GM10847 (cell line): ENCODE measurements around the gene RAI1.

Experiments
- POLR2A ChIP-seq: IDR thresholded peaks from 2 replicates; pipeline ENCODE4 v1.6.1; 2011; ENCODE audit not compliant: insufficient read length; ENCODE audit errors: extremely low read depth

RAI1 gene

GRCh38 chr17:17768424-17769088 is 87.3 kb downstream of the RAI1 start:
- TF ChIP-seq POLR2A, result no peak

DNA sequence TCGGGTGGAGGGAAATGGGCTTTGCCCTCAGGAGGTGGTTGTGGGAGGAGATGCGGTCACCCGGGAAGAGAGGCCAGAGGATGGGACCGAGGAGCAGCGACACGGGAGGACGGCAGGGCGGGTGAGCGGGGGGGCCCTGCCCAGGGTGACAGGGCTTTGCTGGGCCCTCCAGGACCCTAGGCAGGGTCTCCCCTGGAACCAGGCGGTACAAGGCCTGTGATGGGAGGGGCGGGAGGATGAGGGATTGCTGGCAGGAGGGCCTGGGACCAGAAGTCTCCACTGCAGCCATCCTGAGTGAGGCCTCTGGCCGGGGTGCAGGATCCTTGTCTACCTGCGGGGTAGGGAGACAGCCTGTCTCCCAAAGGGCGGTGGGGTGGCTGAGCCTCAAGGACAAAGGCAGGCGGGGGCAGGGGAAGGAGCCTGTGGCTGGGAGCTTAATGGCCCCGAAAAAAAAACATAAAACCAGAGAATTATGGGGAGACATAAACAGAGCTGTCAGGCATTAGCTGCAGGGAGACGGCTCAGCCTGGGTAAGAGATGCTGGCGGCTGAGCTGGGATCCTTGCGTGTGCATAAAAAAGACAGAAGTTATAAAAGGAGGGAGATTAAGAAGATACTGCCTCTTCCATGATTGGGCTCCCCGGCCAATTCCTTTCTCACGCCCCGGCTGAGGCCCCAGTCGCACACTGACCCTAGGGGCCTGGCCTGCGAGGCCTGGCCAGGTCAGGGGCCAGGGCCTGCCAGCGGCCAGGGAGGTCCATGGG is 88.8 kb downstream of the RAI1 start:
- no peak for TF ChIP-seq POLR2A

GRCh38 chr17:17770632-17771044 is 89.4 kb downstream of the RAI1 start:
- no peak for TF ChIP-seq POLR2A

DNA sequence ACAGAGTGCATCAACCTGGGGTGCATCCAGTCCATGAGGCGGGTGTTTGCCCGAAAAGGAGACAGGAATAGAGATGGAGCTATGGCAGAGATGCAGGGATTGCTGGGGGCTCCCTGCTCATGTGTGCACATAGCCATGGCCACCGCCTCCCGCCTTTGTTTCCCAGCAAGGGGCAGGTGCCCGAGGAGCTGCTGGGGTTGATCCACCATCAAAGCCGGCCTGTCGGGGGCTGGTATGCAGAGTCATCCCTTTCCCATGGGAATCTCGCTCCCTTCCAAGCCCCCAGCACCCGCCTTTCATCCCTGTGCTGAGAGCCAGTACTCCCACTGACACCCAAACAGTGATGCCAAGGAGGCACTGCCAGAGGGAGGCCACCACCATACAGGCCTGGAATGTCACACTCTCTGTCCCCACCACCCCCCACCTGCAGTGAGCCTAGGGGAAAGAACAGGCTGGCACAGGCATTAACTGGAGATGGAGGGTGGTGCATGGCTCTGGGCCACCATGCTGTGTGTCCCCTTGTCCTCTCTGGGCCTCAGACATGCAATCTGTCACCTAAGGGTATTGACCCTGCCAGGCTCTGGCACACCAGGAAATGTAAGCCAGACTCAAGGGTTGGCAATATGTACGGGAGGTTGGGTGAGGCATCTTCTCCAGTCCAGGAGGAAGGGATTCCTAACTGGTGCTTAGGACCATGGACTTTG is 90.4 kb downstream of the RAI1 start:
- TF ChIP-seq POLR2A, result no peak

GRCh38 chr17:17772231-17772630 is 91.0 kb downstream of the RAI1 start:
- no peak for TF ChIP-seq POLR2A

DNA sequence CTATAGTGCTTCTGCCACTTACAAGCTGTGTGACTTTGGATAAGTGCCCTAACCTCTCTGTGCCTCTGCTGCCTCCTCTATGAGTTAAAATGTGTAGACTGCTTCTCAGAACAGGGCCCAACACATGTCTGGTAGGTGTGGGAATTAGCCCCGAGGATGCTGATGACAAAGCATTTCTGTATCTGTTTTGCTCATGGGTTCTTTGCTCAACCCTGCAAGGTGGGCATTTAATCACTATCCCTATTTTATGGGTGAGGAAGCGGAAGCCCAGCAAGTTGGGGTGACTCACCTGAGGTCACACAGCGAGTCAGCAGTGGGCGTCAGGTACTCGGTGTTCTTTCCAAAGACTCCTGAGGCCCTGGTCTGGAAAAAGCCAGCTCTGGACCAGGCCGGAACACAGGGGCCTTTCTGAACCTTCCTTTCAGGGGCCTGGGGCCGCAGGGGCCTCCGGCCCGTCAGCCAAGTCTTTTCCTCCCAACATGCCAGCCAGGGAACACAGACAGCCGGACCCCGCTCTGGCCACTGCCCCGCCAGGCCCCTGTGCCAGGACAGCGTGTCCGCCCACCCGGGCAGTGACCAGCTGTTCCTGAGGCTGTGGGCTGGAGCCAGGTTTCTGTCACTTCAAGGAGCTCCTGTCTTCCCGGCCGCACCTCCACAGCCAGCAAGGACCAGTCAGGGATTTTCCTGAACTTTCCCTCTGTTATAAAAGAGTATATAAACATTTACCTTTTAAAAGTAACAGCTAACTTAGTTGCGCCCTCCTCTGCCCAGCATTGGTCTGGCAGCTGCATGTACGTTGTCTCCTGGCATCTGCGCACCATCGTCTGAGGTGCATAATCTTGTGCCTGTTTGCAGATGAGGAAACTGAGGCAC is 93.0 kb downstream of the RAI1 start:
- no peak for TF ChIP-seq POLR2A

DNA sequence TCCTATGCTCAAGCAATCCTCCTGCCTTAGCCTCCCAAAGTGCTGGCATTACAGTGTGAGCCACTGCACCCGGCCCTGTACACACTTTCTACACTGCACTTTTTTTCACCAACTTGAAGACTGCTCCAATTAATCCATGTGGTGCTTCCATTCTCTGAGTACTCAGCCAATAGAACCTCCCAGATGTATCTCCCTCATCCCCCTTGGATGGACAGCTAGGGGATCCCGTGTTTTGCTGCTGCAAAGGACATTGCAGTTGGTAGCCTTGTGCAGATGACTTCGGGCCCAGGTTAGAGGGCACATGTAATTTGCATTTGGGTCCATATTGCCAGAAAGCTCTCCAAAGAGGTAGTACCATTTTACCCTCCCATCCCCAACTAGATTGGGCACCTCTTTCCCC is 95.6 kb downstream of the RAI1 start:
- no peak for TF ChIP-seq POLR2A

GRCh38 chr17:17778308-17779014 is 97.2 kb downstream of the RAI1 start:
- no peak for TF ChIP-seq POLR2A

DNA sequence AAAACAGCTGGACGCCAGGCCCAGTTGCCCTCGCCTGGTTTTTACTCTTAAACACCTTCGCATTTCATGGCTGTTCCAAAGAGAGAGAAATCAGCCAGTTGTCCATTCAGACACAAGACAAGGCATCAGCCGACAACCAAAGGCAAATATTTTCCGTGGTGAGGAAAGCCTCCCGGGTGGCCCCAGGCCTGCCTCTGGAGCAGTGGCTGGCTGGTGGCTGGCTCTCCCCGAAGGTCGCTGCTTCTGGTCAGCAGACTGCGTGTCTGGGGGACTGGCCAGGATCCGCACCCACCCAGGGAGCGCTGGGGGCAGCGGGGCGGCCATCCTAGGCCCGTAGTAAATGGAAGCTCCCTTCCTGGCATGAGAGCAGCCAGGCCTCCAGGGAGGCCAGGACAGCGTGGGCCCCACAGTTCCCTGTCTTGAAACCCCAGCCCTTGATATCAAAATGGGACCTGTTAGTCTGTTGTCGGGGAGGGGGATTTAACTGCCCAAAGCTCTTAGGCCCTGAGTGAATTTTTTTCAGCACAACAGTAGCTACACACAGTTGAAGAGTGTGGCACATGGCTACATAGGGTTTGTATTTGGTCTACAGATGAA is 97.9 kb downstream of the RAI1 start:
- TF ChIP-seq POLR2A, result no peak

DNA sequence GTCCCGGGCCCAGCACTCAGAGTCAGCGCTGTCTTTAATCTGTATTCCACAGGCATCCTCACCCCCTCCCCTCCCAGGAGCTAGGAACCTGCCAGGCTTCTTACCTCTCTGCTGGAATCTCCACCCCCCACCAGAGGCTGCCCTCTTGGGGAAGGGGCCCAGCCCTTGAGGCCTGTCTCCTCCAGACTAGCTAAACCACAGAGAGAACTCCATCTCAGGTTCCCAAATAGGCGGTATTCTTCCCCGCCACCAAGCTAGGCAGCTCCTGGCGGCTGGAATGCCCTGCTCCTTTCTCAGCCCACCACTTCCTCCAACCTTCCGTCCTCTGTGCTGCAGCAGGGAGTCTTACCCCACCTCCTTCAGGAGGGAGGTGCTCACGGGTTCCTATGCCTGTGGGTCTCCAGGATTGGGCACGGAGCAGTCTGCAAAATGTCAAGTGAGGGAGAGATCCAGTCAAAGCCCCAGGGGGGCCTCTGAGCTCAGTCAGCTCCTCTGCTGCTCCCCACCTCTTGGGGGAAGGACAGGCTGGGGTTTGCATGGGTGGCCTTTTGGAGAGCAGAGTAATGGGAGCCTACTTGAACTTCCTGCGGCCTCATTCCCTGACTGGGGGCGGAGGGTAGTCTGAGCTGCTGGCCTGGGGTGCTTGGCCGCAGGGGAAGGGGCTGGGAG is 99.8 kb downstream of the RAI1 start:
- TF ChIP-seq POLR2A, result no peak

DNA sequence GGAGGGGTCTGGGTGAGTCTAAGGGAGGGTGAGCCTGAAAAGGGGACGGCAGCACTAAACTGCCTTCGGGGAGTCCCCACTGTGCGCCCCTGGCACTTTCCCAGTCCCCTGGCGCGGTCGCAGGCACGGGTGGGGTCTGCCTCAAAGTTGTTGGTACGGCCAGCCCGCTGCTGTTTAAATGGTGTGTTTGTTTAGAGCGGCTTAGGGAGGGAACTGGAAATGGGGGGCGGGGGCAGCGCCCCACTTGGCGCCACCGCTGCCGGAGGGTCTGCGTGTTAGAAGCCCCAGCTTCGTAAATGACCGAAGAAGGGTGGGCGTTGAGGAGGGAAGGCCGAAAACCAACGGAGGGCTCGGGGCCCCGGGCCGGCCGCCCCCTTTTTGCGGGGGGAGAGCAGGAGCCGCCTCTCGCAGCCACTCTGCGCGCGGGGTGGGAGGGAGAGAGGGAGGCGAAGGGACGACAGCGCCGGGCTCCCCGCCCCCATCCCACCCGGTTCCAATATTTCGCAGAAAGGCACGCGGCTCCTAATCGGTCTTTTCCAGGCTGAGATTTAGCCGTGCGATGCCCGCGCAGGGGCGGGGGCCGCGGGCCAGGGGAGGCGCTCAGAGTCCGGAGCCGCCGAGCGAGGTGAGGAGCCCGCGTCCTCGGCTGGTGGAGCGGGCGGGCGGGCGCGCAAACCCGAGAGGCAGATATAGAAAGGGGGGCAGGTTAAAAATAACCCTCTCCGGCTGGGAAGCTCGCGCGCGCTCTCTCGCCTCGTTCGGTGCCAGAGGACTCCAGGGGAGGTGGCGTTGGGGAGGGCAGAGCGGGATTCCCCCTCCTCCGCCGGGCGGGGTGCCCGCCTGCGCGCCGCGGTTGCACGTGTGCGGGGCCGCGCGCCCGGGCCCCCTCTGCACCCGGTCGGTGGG is 100.6 kb downstream of the RAI1 start:
- TF ChIP-seq POLR2A, result no peak

DNA sequence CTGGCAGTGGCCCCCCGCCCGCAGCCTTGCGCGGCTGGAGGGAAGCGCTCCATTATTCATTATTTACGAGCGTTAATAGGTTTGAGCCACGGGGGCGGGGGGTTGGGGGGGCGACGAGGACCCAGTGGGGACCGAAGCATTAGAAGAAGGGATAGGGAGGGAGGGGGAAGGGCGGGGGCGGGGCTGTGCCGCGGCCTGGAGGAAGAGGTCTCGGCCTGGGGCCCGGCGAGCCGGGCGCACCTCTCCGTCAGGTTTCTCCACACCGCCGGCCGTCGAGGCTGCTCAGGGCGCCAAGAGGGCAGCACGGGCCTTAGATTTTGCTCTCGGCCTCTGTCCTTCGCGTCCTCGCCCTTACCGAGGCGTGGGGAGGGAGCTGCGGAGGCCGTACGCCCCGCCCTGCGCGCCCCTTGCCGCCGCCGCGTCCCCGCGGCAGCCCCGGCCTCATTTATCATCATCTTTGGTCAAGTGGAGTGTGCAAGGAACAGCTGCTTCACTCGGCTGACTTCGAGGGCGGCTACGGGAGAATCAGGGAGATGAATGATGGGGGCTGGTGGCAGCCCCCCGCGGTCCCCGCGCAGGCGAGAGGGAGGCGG is 101.4 kb downstream of the RAI1 start:
- TF ChIP-seq POLR2A, result no peak
